HG03108 (cell line): ENCODE results near the gene SPPL2B.
"Not testable (repeated sequence)": the region's sequence is repeated elsewhere in the genome, so short reads cannot be mapped to it uniquely, and the experiment has no call there.

Source experiments
- ATAC-seq: cut with Tn5 transposase; IDR thresholded peaks from one replicate; pipeline ENCODE4 v1.9.1; 2021; ENCODE audit warnings: moderate library complexity; ENCODE audit not compliant: unreplicated experiment

The SPPL2B gene

GRCh38 chr19:2328401-2329148, at the start of gene SPPL2B, which contains the start of gene LSM7:
Gene SPPL2B (plus strand): TSS chr19:2328684. CDS start chr19:2328710, 26 bp downstream.
Gene LSM7 (minus strand): TSS chr19:2328586. CDS start chr19:2328566, 20 bp downstream.
- ATAC-seq, result peak; percentile 54

GRCh38 chr19:2280633-2281264, 47.7 kb upstream of the SPPL2B start:
- no peak for ATAC-seq

GRCh38 chr19:2281265-2282061, 47.0 kb upstream of the SPPL2B start:
- not testable (repeated sequence) for ATAC-seq

- peak; percentile 51 for ATAC-seq
Measured at GRCh38 chr19:2282062-2282861, 46.2 kb upstream of the SPPL2B start, which contains the start of gene PEAK3. Gene PEAK3 (minus strand): TSS chr19:2282175. CDS start chr19:2280931, 1,244 bp downstream.

- ATAC-seq, result no peak
Measured at GRCh38 chr19:2282862-2283237, 45.6 kb upstream of the SPPL2B start.

GRCh38 chr19:2283835-2284507, 44.5 kb upstream of the SPPL2B start:
- no peak for ATAC-seq

- no peak for ATAC-seq
Measured at GRCh38 chr19:2286402-2287140, 41.9 kb upstream of the SPPL2B start.

- ATAC-seq, result no peak
Measured at GRCh38 chr19:2287585-2288337, 40.7 kb upstream of the SPPL2B start.

GRCh38 chr19:2288338-2288817, 40.1 kb upstream of the SPPL2B start:
- no peak for ATAC-seq

GRCh38 chr19:2288818-2289713, 39.4 kb upstream of the SPPL2B start:
- ATAC-seq, result no peak

- ATAC-seq, result no peak
Measured at GRCh38 chr19:2289714-2290435, 38.6 kb upstream of the SPPL2B start.

GRCh38 chr19:2290441-2291184, 37.9 kb upstream of the SPPL2B start:
- ATAC-seq, result no peak

- no peak for ATAC-seq
Measured at GRCh38 chr19:2291185-2291751, 37.2 kb upstream of the SPPL2B start.

GRCh38 chr19:2294687-2295335, 33.7 kb upstream of the SPPL2B start:
- ATAC-seq, result no peak

GRCh38 chr19:2296141-2296540, 32.3 kb upstream of the SPPL2B start:
- ATAC-seq, result no peak
